GM18498 (cell line): Measurements from ENCODE around the gene GUF1.
"Not testable (repeated sequence)": the region's sequence is repeated elsewhere in the genome, so short reads cannot be mapped to it uniquely, and the experiment has no call there.

Source experiments
- ATAC-seq: cut with Tn5 transposase; IDR thresholded peaks from one replicate; pipeline ENCODE4 v1.9.1; 2021; ENCODE audit warnings: mild to moderate bottlenecking, moderate library complexity; ENCODE audit not compliant: unreplicated experiment

Gene GUF1

GRCh38 chr4:44700427-44700826, 22.2 kb downstream of the GUF1 start:
- ATAC-seq, result no peak

GRCh38 chr4:44701037-44701436, 22.8 kb downstream of the GUF1 start:
- no peak for ATAC-seq

- no peak for ATAC-seq
Measured at GRCh38 chr4:44704673-44705072, 26.5 kb downstream of the GUF1 start.

GRCh38 chr4:44713125-44713524, 34.9 kb downstream of the GUF1 start:
- ATAC-seq, result no peak

- ATAC-seq, result no peak
Measured at GRCh38 chr4:44716597-44716996, 38.4 kb downstream of the GUF1 start.

GRCh38 chr4:44720371-44720770, 42.2 kb downstream of the GUF1 start:
- ATAC-seq, result no peak

DNA sequence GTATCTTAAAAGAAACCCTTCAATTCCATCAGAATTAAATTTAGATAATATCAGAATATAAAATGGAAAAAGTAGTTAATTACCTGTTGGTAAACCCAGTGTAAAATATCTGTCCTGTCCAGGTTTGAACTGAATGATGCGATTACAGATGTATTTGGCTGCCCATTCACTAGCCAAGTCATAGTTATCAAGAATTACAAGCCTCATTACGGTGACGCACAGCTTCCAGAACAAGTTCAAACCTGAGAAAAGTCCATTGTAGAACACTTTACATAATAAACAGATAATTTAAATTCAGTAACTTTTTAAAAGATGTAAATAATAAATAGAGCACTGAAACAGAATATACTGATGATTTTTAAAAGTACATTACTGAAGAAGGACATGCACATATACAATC, 43.8 kb downstream of the GUF1 start:
- ATAC-seq, result no peak

- ATAC-seq, result no peak
Measured at GRCh38 chr4:44725166-44725565, 46.9 kb downstream of the GUF1 start.

DNA sequence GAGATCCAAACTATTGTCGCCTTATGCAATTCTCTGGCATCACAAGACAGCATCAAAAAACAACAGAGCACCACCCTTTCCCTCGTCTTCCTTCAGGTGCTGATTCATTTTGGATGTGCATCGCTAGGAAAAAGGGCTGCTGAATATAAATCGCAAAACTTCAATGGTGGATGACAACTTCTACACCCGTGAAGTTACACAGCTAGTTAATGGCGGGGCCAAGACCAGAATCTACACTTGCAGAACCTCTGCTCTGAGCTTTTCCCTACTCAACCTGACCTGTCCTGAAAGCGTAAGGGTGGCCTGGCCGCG, 47.5 kb downstream of the GUF1 start:
- ATAC-seq, result no peak

- ATAC-seq, result peak; percentile 95
Measured at GRCh38 chr4:44726038-44726871, 48.0 kb downstream of the GUF1 start, which contains the start of gene GNPDA2. Gene GNPDA2 (minus strand): TSS chr4:44726556. CDS start chr4:44722207, 4,349 bp downstream.

GRCh38 chr4:44727471-44727870, 49.3 kb downstream of the GUF1 start:
- ATAC-seq, result no peak

DNA sequence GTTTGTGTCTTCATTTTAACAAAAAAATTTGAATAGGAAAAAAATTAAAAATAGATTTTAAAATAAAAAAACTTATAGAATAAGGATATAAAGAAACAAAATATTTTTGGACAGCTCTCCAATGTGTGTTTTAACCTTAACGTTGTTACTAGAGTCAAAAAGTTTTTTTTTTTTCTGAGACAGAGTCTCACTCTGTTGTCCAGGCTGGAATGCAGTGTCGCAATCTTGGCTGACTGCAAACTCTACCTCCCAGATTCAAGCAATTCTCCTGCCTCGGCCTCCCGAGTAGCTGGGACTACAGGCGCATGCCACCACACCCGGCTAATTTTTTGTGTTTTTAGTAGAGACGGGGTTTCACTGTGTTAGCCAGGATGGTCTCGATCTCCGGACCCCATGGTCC, 50.5 kb downstream of the GUF1 start:
- ATAC-seq, result not testable (repeated sequence)

DNA sequence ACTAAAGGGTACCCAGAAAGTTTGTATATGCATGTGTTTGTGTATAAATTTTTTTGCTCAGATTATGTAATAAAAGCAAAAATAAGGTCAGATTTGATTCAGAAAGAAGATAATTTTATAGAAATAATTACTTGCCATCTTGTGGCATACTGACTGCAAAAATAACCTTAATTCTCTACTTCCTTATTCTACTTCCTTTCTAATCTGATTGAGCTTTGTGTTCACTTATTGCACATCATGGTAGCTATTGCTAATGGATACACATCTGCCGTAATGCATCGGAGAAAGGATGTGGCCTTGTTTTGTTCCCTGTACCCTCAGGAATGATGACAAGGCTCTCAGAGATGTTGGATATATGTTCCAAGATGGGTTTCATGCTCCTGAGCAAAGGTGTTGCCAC, 58.7 kb downstream of the GUF1 start:
- no peak for ATAC-seq

GRCh38 chr4:44738615-44739014, 60.4 kb downstream of the GUF1 start:
- peak; percentile 84 for ATAC-seq

DNA sequence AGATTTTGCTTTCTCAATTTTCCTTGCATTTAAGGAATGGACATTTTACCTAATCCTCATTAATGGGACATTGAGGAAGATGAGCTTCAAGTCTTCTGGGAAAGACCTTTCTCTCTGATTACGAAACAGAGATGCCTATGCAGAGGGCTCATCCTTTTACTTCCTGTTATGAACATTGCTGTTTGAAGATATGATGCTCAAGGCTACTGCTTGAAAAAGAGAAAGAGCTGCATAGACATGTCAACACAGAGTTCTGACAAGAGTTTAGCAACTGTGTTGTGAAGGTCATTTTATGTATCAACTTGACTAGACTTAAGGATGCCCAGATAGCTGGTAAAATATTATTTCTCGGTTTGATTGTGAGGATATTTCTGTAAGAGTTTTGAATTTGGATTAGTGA, 62.0 kb downstream of the GUF1 start:
- ATAC-seq, result no peak
